ENCODE measurements around the gene NACC2. TPM values are rescaled to one million over a fixed set of nuclear protein-coding genes. Genes with fewer than 3 reads are reported as not detected.

Gene NACC2
- polyA plus RNA-seq, 1 of the 3 experiments (the other 2 are of a cell fraction), result 22.1 TPM

DNA sequence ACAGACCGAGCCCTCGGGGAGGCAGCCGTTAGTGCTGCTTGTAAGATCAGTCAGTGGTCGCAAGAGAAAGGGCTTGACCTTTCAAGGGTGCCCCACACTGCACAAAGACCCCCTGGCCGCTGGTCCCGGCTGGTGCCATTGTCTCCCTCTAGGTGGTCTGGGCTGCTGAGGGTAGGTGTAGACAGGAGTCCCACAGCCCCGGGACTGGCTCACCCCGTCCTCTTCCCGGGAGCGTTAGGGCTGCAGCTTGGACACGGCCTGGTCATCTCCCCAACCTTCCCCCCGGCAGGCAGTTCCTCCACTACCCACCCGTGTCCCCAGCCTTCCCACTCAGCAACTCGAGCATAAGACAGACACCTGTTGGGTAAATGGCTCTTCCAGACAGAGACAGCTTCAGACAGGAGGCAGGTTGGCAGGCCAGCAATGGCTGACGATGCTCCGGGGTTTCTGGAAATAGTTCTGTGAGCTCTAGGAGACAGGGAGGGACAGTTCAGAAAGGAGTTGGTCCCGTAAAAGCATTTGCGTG lies 38.9 kb upstream of the NACC2 start:
- Histone ChIP-seq H4K20me1 (ENCODE audit: insufficient read depth) (no peaks in the 10 kb centered on the region), H3K4me3 (ENCODE audit: low read depth in 2 of 2, low read length in 1 of 2) (no peak overlapping the region), H3K27ac (ENCODE audit: low read depth in 2 of 2, low read length in 1 of 2) (no peak overlapping the region), H2AFZ (ENCODE audit: low read depth) (no peak overlapping the region), H3K36me3 (replicated peaks in 1 of 2; ENCODE audit: control insufficient read depth in 1 of 2, insufficient read depth in 2 of 2, low read length in 1 of 2) (no peaks in the 10 kb centered on the region), H3K4me2 (peak overlapping the region; percentile 95), H3K79me2 (ENCODE audit: insufficient read depth) (no peaks in the 10 kb centered on the region), H3K9me3 (no peaks in the 10 kb centered on the region), H3K4me1 (ENCODE audit: control insufficient read depth in 1 of 2, insufficient read depth in 2 of 2, low read depth in 1 of 2, low read length in 1 of 2) (peaks cover 4 to 15% of the 10 kb centered on the region in 2 experiments; a peak in 2 of 4 replicates), H3K27me3 (ENCODE audit: insufficient read depth) (peaks cover 71% of the 10 kb centered on the region), H3F3A (replicated peaks; ENCODE audit: insufficient read depth) (no peaks in the 10 kb centered on the region), H3K9ac (no peak overlapping the region), H3K9me2 (no peaks in the 10 kb centered on the region)
- DNase-seq, result no peak
- ChIA-PET CTCF (interaction anchor here (0.7 to 5.7 kb wide), 7 partner anchors 10 to 134 kb away, joined by 3 to 48 read pairs (median 5); no protein-coding TSS in a partner anchor), POLR2A (no interaction called here)
- 9% methylated on average over 8 of the region's 18 CpGs for WGBS (ENCODE audit: low lambda C conversion rate)
- TF ChIP-seq, protein P1, sequence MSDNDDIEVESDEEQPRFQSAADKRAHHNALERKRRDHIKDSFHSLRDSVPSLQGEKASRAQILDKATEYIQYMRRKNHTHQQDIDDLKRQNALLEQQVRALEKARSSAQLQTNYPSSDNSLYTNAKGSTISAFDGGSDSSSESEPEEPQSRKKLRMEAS (IDR thresholded peaks at IDR 0.05; ENCODE audit: low read depth), result no peak
- TF ChIP-seq TCF12 (IDR thresholded peaks at IDR 0.05) (no peak), GATA2 (CRISPR knock-in tag; IDR thresholded peaks at IDR 0.05) (no peak), FOXM1 (IDR thresholded peaks at IDR 0.05; ENCODE audit: low read depth) (no peak), EZH2phosphoT487 (IDR thresholded peaks at IDR 0.05; ENCODE audit: borderline replicate concordance, low read depth) (no peak), EP300 (IDR thresholded peaks at IDR 0.05; ENCODE audit: borderline replicate concordance in 1 of 2, low read depth in 1 of 2, low read length in 1 of 2) (no peak), FOXJ3 (CRISPR knock-in tag; IDR thresholded peaks at IDR 0.05) (no peak), NRF1 (IDR thresholded peaks at IDR 0.05; ENCODE audit: low read depth, low read length) (no peak), TAF1 (IDR thresholded peaks at IDR 0.05; ENCODE audit: borderline replicate concordance, low read depth, low read length) (no peak), RXRA (IDR thresholded peaks at IDR 0.05; ENCODE audit: borderline replicate concordance, low read depth) (no peak)
- TF ChIP-seq, protein P2, sequence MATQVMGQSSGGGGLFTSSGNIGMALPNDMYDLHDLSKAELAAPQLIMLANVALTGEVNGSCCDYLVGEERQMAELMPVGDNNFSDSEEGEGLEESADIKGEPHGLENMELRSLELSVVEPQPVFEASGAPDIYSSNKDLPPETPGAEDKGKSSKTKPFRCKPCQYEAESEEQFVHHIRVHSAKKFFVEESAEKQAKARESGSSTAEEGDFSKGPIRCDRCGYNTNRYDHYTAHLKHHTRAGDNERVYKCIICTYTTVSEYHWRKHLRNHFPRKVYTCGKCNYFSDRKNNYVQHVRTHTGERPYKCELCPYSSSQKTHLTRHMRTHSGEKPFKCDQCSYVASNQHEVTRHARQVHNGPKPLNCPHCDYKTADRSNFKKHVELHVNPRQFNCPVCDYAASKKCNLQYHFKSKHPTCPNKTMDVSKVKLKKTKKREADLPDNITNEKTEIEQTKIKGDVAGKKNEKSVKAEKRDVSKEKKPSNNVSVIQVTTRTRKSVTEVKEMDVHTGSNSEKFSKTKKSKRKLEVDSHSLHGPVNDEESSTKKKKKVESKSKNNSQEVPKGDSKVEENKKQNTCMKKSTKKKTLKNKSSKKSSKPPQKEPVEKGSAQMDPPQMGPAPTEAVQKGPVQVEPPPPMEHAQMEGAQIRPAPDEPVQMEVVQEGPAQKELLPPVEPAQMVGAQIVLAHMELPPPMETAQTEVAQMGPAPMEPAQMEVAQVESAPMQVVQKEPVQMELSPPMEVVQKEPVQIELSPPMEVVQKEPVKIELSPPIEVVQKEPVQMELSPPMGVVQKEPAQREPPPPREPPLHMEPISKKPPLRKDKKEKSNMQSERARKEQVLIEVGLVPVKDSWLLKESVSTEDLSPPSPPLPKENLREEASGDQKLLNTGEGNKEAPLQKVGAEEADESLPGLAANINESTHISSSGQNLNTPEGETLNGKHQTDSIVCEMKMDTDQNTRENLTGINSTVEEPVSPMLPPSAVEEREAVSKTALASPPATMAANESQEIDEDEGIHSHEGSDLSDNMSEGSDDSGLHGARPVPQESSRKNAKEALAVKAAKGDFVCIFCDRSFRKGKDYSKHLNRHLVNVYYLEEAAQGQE (IDR thresholded peaks at IDR 0.05; ENCODE audit: low read depth, low read length), result no peak
- TF ChIP-seq, protein P3, sequence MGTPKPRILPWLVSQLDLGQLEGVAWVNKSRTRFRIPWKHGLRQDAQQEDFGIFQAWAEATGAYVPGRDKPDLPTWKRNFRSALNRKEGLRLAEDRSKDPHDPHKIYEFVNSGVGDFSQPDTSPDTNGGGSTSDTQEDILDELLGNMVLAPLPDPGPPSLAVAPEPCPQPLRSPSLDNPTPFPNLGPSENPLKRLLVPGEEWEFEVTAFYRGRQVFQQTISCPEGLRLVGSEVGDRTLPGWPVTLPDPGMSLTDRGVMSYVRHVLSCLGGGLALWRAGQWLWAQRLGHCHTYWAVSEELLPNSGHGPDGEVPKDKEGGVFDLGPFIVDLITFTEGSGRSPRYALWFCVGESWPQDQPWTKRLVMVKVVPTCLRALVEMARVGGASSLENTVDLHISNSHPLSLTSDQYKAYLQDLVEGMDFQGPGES (IDR thresholded peaks at IDR 0.05; ENCODE audit: low read depth, low read length), result no peak
- TF ChIP-seq, protein P4, sequence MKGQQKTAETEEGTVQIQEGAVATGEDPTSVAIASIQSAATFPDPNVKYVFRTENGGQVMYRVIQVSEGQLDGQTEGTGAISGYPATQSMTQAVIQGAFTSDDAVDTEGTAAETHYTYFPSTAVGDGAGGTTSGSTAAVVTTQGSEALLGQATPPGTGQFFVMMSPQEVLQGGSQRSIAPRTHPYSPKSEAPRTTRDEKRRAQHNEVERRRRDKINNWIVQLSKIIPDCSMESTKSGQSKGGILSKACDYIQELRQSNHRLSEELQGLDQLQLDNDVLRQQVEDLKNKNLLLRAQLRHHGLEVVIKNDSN (IDR thresholded peaks at IDR 0.05; ENCODE audit: borderline replicate concordance, low read depth), result no peak
- TF ChIP-seq, protein P5, sequence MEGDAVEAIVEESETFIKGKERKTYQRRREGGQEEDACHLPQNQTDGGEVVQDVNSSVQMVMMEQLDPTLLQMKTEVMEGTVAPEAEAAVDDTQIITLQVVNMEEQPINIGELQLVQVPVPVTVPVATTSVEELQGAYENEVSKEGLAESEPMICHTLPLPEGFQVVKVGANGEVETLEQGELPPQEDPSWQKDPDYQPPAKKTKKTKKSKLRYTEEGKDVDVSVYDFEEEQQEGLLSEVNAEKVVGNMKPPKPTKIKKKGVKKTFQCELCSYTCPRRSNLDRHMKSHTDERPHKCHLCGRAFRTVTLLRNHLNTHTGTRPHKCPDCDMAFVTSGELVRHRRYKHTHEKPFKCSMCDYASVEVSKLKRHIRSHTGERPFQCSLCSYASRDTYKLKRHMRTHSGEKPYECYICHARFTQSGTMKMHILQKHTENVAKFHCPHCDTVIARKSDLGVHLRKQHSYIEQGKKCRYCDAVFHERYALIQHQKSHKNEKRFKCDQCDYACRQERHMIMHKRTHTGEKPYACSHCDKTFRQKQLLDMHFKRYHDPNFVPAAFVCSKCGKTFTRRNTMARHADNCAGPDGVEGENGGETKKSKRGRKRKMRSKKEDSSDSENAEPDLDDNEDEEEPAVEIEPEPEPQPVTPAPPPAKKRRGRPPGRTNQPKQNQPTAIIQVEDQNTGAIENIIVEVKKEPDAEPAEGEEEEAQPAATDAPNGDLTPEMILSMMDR (IDR thresholded peaks at IDR 0.05), result no peak
